Stimulated activated CD4-positive, alpha-beta T cell treated with anti-CD3 and anti-CD28 coated beads, Interleukin-15, amount 100 ng/mL, for 48 hours (primary cell): ENCODE results near the gene ABHD8.
A peak's percentile ranks its signal among the peaks of the same experiment; 100 is the strongest.
"Not testable (repeated sequence)": the region's sequence is repeated elsewhere in the genome, so short reads cannot be mapped to it uniquely, and the experiment has no call there.

Experiments used
- DNase-seq, 2 donors: peaks; one replicate each; pipeline ENCODE4 v3.0.0-alpha.2; 2020; ENCODE audit warnings: low read depth in 2 of 2

ABHD8 gene

GRCh38 chr19:17296976-17297375 lies 6.2 kb downstream of the ABHD8 start:
- no peak for DNase-seq

DNA sequence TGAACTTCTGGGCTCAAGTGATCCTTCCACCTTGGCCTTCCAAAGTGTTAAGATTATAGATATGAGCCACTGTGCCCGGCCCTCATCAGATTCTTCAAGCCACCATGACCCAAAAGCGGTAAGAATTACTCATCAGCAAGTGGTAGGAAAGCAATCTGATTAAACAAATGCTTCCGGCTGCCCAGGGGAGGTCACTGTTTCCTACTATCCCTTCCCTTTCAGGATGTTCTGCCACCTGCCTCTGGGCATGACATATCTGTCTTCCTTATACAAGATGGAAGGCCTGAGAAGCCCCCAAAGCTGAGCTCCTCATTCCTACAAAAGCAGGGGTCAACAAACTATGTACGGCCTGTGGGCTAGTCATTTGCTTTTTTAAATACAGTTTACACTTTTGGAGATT lies 7.0 kb downstream of the ABHD8 start:
- DNase-seq: no peak

DNA sequence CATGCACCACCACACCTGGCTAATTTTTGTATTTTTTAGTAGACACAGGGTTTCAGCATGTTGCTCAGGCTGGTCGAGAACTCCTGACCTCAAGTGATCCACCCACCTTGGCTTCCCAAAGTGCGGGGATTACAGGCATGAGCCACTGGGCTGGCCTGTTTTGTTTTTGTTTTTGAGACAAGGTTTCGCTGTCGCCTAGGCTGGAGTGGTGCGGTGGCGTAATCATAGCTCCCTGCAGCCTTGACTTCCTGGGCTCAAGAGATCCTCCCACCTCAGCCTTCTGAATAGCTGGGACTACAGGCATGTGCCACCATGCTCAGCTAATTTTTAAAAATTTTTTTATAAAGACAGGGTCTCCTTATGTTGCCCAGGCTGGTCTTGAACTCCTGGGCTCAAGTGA lies 7.7 kb downstream of the ABHD8 start:
- not testable (repeated sequence) for DNase-seq

DNA sequence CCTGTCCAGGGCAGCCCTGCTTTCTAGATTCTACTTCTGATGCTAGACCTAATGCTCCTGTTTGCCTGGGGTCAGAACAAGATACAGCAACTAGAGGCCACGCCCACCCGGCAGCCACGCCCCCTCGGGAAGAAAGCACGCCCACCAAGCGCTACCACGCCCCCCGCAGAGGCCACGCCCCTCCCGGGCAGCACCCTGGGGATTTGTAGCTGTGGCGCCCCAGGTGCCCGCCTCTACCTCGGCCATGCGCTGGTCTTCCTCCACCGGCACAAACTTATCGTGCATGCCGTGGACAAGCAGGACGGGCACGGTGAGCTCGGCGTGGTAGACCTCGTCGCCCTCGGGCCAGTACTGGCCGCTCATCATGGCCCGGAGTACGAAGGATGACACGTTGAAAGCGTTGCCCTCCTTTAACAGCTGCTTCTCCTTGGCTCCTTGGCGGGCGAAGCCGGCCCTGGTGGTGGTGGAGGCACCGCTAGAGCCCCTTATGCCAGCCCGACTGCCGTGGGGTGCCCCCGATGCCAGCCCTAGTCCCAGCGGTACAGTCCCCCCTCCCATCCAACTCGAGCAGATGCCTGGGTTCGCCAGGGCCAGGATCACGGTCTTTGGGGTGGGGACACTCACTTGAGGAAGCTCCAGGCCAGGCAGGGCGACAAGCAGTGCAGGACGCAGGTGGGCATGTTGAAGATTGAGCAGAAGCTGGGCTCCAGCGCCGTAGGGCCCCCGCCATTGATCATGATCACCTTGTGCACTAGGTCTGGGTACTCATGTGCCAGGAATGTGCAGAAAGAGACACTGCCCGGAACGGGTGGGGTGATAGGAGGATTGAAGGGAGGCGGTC lies 9.0 kb downstream of the ABHD8 start:
- DNase-seq: no peak

- DNase-seq: no peak
Measured at GRCh38 chr19:17293605-17294004, 9.6 kb downstream of the ABHD8 start.

- DNase-seq: peak in 1 of 2 donors; percentile 84
Measured at GRCh38 chr19:17292301-17293074, 10.7 kb downstream of the ABHD8 start.

DNA sequence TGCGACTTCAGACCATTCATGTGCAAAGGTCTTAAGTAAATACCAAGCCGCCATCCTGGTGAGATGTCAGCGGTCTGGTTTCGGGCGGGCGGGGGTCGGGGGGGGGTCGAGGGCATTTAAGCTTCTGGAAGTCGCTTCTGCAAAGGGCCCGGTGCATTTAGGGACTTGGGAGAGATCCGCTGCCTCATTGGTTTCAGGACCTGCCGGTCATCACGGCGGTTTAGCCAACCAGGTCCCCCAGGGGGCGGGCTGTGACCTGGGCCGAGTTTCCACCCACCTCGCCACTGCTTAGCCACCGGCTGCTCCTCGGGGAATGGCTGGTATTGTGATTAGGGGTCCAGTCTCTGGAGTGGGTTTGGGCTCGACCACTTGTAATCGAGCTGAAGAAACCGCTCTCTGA lies 13.7 kb downstream of the ABHD8 start:
- peak in 1 of 2 donors; percentile 63 for DNase-seq

GRCh38 chr19:17286752-17287151 lies 16.5 kb downstream of the ABHD8 start:
- DNase-seq: no peak

- DNase-seq: no peak
Measured at GRCh38 chr19:17286263-17286662, 17.0 kb downstream of the ABHD8 start.

GRCh38 chr19:17285415-17286135 lies 17.6 kb downstream of the ABHD8 start:
- no peak for DNase-seq

- no peak for DNase-seq
Measured at GRCh38 chr19:17283504-17283996, 19.7 kb downstream of the ABHD8 start.

DNA sequence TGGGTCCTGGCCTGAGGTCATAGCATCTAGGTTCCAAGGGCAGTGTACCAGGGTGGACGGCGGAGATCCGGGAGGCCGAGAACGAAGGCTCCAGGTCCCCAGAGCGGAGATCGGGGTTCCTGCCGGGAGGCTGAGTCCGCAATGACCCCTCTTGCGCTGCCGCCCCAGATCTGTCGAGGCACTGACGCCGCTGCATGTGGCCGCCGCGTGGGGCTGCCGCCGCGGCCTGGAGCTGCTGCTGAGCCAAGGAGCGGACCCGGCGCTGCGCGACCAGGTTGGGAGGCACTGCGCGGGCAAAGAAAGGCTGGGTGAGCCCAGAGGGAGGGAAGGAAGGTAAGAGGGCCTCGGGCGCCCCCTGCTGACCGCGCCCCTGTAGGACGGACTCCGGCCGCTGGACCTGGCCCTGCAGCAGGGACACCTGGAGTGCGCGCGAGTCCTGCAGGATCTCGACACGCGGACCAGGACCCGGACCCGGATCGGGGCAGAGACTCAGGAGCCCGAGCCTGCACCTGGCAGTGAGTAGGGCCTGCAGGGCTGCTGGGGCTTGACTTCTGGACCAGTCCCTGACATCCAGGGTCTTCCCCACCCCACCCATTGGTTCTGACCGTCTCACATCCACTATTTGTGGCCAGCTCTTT lies 20.6 kb downstream of the ABHD8 start:
- peak; percentile 70 for DNase-seq

- DNase-seq: no peak
Measured at GRCh38 chr19:17281391-17282304, 21.6 kb downstream of the ABHD8 start, which contains the start of gene ANKLE1. ANKLE1 (plus strand) TSS chr19:17281901; CDS start chr19:17281921, 20 bp downstream.

- no peak for DNase-seq
Measured at GRCh38 chr19:17279436-17279835, 23.8 kb downstream of the ABHD8 start.

GRCh38 chr19:17275441-17276175 lies 27.6 kb downstream of the ABHD8 start:
- no peak for DNase-seq

DNA sequence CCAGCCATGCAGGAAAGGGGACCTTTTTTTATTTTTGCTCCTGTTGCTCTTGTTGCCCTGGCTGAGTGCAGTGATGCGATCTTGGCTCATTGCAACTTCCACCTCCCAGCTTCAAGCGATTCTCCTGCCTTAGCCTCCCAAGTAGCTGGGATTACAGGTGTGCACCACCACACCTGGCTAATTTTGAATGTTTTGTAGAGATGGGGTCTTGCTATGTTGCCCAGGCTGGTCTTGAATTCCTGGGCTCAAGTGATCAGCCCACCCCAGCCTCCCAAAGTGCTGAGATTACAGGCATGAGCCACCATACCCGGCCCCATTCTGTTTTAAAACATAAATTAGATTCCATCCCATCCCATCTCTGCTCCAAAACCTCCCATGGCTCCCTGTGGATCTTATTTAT lies 28.3 kb downstream of the ABHD8 start:
- DNase-seq: not testable (repeated sequence)

- no peak for DNase-seq
Measured at GRCh38 chr19:17268754-17269153, 34.5 kb downstream of the ABHD8 start.

DNA sequence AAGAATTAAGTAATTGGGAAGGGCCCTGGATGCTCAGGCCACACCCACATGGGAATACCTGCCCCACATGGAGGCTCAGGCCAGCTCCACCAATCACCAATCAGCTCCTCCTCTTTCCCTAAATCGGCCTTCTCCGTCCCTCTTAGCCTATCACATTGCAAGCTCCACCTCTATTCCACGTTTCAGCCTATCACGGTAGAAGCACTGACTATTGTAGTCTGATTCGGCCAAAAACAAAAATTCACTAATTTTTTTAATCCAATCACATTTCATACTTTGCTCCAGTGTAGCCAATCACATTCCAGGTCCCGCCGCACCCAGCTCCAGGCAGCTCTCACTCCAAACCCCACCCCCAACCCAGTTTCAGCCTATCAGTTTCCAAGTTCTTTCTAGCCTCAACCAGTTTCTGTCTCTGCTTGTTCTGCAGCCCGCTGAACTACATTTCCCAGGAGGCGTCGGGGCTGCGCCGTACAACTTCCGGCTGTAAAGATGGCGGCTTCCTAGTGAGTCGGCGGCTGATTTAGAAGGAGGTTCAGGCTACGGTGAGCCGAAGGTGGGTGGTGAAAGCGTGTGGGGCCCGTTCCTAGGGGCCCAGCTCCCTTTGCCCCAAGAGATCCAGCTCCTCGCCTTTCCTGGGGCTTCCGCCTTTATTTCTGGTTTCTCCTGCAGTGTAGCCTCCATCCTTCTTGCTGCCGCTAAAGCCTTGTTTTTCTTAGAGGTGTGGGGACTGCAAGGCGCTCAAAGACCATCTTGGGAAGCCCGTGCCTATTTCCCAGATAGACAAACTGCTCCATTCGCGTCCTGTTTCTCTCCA lies 36.0 kb downstream of the ABHD8 start, which contains the start of gene BABAM1:
Gene BABAM1 (plus strand): TSS at position 469 of the 814 bp plus-strand sequence. CDS start 1,364 bp downstream, outside the sequence.
- peak; percentile 95 to 96 for DNase-seq

GRCh38 chr19:17266589-17266974 lies 36.6 kb downstream of the ABHD8 start:
- no peak for DNase-seq
